Testis (tissue), 2 donors: Measurements from ENCODE around the gene LIMS2.

Experiments
- CTCF ChIP-seq, 3 experiments: fragments of 450-650 bp in 2 of 3; fragments of 200-600 bp in 1 of 3; sonication (generic) in 1 of 3; IDR thresholded peaks; one replicate each; pipeline ENCODE4 v1.5.1; 2016 to 2019; ENCODE audit warnings: antibody characterized with exemption in 3 of 3, mild to moderate bottlenecking in 2 of 3, moderate library complexity in 1 of 3
- POLR2A ChIP-seq: fragments of 450-650 bp; IDR thresholded peaks from one replicate; pipeline ENCODE4 v1.6.1; 2017; ENCODE audit warnings: antibody characterized with exemption, mild to moderate bottlenecking, moderate library complexity

- TF ChIP-seq CTCF (IDR thresholded peaks at IDR 0.05) (no peak), POLR2A (no peak)
Measured at GRCh38 chr2:127697482-127698180, 22.3 kb upstream of the LIMS2 start.
